NCI-H2081 (cell line): ENCODE measurements around the gene CISTR.
"Not testable (repeated sequence)": the region's sequence is repeated elsewhere in the genome, so short reads cannot be mapped to it uniquely, and the experiment has no call there.

Experiments used
- DNase-seq, 2 experiments: peaks; one replicate each; lab custom pipeline; 2025; lab: John Stamatoyannopoulos, UW

CISTR gene

GRCh38 chr12:53762793-53763192 is 11.0 kb upstream of the CISTR start:
- DNase-seq: not testable (repeated sequence)

- no peak for DNase-seq
These were observed 9.5 kb upstream of the CISTR start for GRCh38 chr12:53761306-53761705.

GRCh38 chr12:53759261-53759660 is 7.5 kb upstream of the CISTR start:
- DNase-seq: no peak

GRCh38 chr12:53758730-53759103 is 6.9 kb upstream of the CISTR start:
- no peak for DNase-seq

- no peak for DNase-seq
These were observed 6.4 kb upstream of the CISTR start for GRCh38 chr12:53758081-53758729.

- peak; percentile 67 to 68 for DNase-seq
These were observed 5.5 kb upstream of the CISTR start for GRCh38 chr12:53757101-53757770.

GRCh38 chr12:53756300-53757100 is 4.7 kb upstream of the CISTR start:
- DNase-seq: no peak

- DNase-seq: no peak
These were observed 4.1 kb upstream of the CISTR start for GRCh38 chr12:53755893-53756292.

GRCh38 chr12:53755451-53755891 is 3.7 kb upstream of the CISTR start:
- DNase-seq: no peak

GRCh38 chr12:53754633-53755264 is 3.0 kb upstream of the CISTR start:
- DNase-seq: no peak

GRCh38 chr12:53754188-53754585 is 2.4 kb upstream of the CISTR start:
- no peak for DNase-seq

GRCh38 chr12:53752621-53753020 is 842 bp upstream of the CISTR start:
- no peak for DNase-seq

GRCh38 chr12:53752192-53752601 is 418 bp upstream of the CISTR start:
- DNase-seq: no peak

- DNase-seq: peak in 1 of 2 experiments; percentile 40
These were observed 905 bp downstream of the CISTR start for GRCh38 chr12:53750812-53751335.

- no peak for DNase-seq
These were observed 1.6 kb downstream of the CISTR start for GRCh38 chr12:53749986-53750811.

- no peak for DNase-seq
These were observed 3.5 kb downstream of the CISTR start for GRCh38 chr12:53748072-53748840.

- no peak for DNase-seq
These were observed 4.7 kb downstream of the CISTR start for GRCh38 chr12:53747095-53747494.

- peak; percentile 82 to 89 for DNase-seq
These were observed 5.1 kb downstream of the CISTR start for GRCh38 chr12:53746592-53747092.

GRCh38 chr12:53744751-53745150 is 7.0 kb downstream of the CISTR start:
- DNase-seq: no peak

GRCh38 chr12:53744130-53744441 is 7.7 kb downstream of the CISTR start:
- no peak for DNase-seq
